OCI-LY1 (cell line): ENCODE results near the gene REC114.

Source experiments
- H2AFZ ChIP-seq: fragments of 200-600 bp; sonication (generic), shearing (Covaris generic); 2 replicates; pipeline ENCODE4 v1.6.0; 2014; ENCODE audit warnings: antibody characterized with exemption, mild to moderate bottlenecking, low read length
- H3F3A ChIP-seq: fragments of 200-600 bp; sonication (generic), shearing (Covaris generic); 2 replicates; pipeline ENCODE4 v1.6.0; 2014; ENCODE audit warnings: mild to moderate bottlenecking, antibody characterized with exemption, low read length, moderate library complexity; ENCODE audit not compliant: insufficient read depth
- H3K27ac ChIP-seq: fragments of 200-600 bp; sonication (generic); 2 replicates; pipeline ENCODE4 v1.5.1; 2014; ENCODE audit warnings: low read length, mixed run types, mild to moderate bottlenecking, low read depth; ENCODE audit not compliant: poor library complexity, severe bottlenecking
- H3K27me3 ChIP-seq: fragments of 200-600 bp; sonication (generic); 2 replicates; pipeline ENCODE4 v1.6.0; 2014; ENCODE audit warnings: antibody characterized with exemption, mild to moderate bottlenecking, low read length, moderate library complexity; ENCODE audit not compliant: insufficient read depth
- H3K36me3 ChIP-seq: fragments of 200-600 bp; sonication (generic); 2 replicates; pipeline ENCODE4 v1.6.1; 2014; ENCODE audit warnings: mild to moderate bottlenecking, antibody characterized with exemption, low read length, moderate library complexity, mixed read lengths; ENCODE audit not compliant: insufficient read depth
- H3K4me1 ChIP-seq: fragments of 200-600 bp; sonication (generic); 2 replicates; pipeline ENCODE4 v1.5.1; 2014; ENCODE audit warnings: mild to moderate bottlenecking, low read length, moderate library complexity; ENCODE audit not compliant: insufficient read depth, severe bottlenecking
- H3K4me2 ChIP-seq: fragments of 200-600 bp; sonication (generic), shearing (Covaris generic); 2 replicates; pipeline ENCODE4 v1.6.1; 2014; ENCODE audit warnings: low read length
- H3K4me3 ChIP-seq: fragments of 200-600 bp; sonication (generic); 2 replicates; pipeline ENCODE4 v1.5.1; 2014; ENCODE audit warnings: low read length, low read depth, mild to moderate bottlenecking, mixed read lengths; ENCODE audit not compliant: poor library complexity, severe bottlenecking
- H3K79me2 ChIP-seq: fragments of 200-600 bp; shearing (Covaris generic); 2 replicates; pipeline ENCODE4 v1.6.1; 2016; ENCODE audit warnings: mixed run types, low read length, mixed read lengths; ENCODE audit not compliant: insufficient read depth
- H3K9ac ChIP-seq: fragments of 200-600 bp; sonication (generic), shearing (Covaris generic); 2 replicates; pipeline ENCODE4 v1.6.1; 2014; ENCODE audit warnings: mild to moderate bottlenecking, low read length, mixed read lengths
- H3K9me2 ChIP-seq: fragments of 200-600 bp; sonication (generic), shearing (Covaris generic); 2 replicates; pipeline ENCODE4 v1.6.1; 2014; ENCODE audit warnings: low read depth, mild to moderate bottlenecking, low read length, mixed read lengths
- H3K9me3 ChIP-seq: fragments of 200-600 bp; shearing (Covaris generic); 2 replicates; pipeline ENCODE4 v1.6.1; 2014; ENCODE audit warnings: low read length, mixed read lengths
- H4K20me1 ChIP-seq: fragments of 200-600 bp; sonication (generic), shearing (Covaris generic); 2 replicates; pipeline ENCODE4 v1.6.0; 2016; ENCODE audit warnings: mild to moderate bottlenecking, low read length; ENCODE audit not compliant: insufficient read depth
- CTCF ChIP-seq: fragments of 200-600 bp; sonication (generic), shearing (Covaris generic); IDR thresholded peaks from 2 replicates; pipeline ENCODE4 v1.5.1; 2017; ENCODE audit warnings: mild to moderate bottlenecking, antibody characterized with exemption, low read length, moderate library complexity, mixed read lengths
- EZH2 ChIP-seq: fragments of 200-600 bp; sonication (generic), shearing (Covaris generic); IDR thresholded peaks from 2 replicates; pipeline ENCODE4 v1.8.0; 2017; ENCODE audit warnings: borderline replicate concordance, mixed run types, mild to moderate bottlenecking, antibody characterized with exemption, low read length, moderate library complexity, mixed read lengths

The REC114 gene

GRCh38 chr15:73522011-73522410 lies 79.0 kb downstream of the REC114 start:
- Histone ChIP-seq H2AFZ (no peak overlapping the region), H4K20me1 (no peaks in the 10 kb centered on the region), H3K79me2 (no peaks in the 10 kb centered on the region), H3K9me2 (no peaks in the 10 kb centered on the region), H3F3A (no peaks in the 10 kb centered on the region), H3K9ac (no peak overlapping the region), H3K27me3 (no peaks in the 10 kb centered on the region; the same call in 1 of the 2 replicates), H3K27ac (no peak overlapping the region), H3K4me2 (no peak overlapping the region), H3K4me3 (no peak overlapping the region), H3K4me1 (no peaks in the 10 kb centered on the region), H3K9me3 (no peaks in the 10 kb centered on the region), H3K36me3 (no peaks in the 10 kb centered on the region)
- no peak for TF ChIP-seq EZH2

GRCh38 chr15:73524919-73525318 lies 82.0 kb downstream of the REC114 start:
- Histone ChIP-seq H4K20me1 (no peaks in the 10 kb centered on the region), H3K9ac (no peak overlapping the region), H3K9me3 (no peaks in the 10 kb centered on the region), H3K4me3 (no peak overlapping the region), H2AFZ (no peak overlapping the region), H3K36me3 (no peaks in the 10 kb centered on the region), H3F3A (no peaks in the 10 kb centered on the region), H3K27ac (no peak overlapping the region), H3K4me2 (no peak overlapping the region), H3K27me3 (no peaks in the 10 kb centered on the region), H3K4me1 (no peaks in the 10 kb centered on the region), H3K79me2 (no peaks in the 10 kb centered on the region), H3K9me2 (no peaks in the 10 kb centered on the region)
- TF ChIP-seq CTCF = no peak
- TF ChIP-seq EZH2 = no peak

GRCh38 chr15:73527598-73527997 lies 84.6 kb downstream of the REC114 start:
- no peak overlapping the region for H3K9ac ChIP-seq
- no peaks in the 10 kb centered on the region for H4K20me1 ChIP-seq
- H3K9me3 ChIP-seq = no peaks in the 10 kb centered on the region
- TF ChIP-seq EZH2 (no peak), CTCF (no peak)
- H3K27me3 ChIP-seq = no peaks in the 10 kb centered on the region
- no peaks in the 10 kb centered on the region for H3K9me2 ChIP-seq
- no peak overlapping the region for H3K4me2 ChIP-seq
- no peaks in the 10 kb centered on the region for H3F3A ChIP-seq
- H3K4me3 ChIP-seq = no peak overlapping the region
- H3K27ac ChIP-seq = no peak overlapping the region
- no peaks in the 10 kb centered on the region for H3K4me1 ChIP-seq
- no peak overlapping the region for H2AFZ ChIP-seq
- H3K36me3 ChIP-seq = no peaks in the 10 kb centered on the region
- H3K79me2 ChIP-seq = no peaks in the 10 kb centered on the region

- Histone ChIP-seq H3K36me3 (no peaks in the 10 kb centered on the region), H3K4me1 (no peaks in the 10 kb centered on the region), H3K9ac (no peak overlapping the region), H3K4me3 (no peak overlapping the region), H3K27me3 (no peaks in the 10 kb centered on the region), H3K9me3 (no peaks in the 10 kb centered on the region), H3F3A (no peaks in the 10 kb centered on the region), H3K27ac (no peak overlapping the region), H4K20me1 (no peaks in the 10 kb centered on the region), H3K4me2 (no peak overlapping the region), H3K9me2 (no peaks in the 10 kb centered on the region), H3K79me2 (no peaks in the 10 kb centered on the region), H2AFZ (no peak overlapping the region)
- TF ChIP-seq CTCF = no peak
- no peak for TF ChIP-seq EZH2
Observed at GRCh38 chr15:73530649-73531048, 87.7 kb downstream of the REC114 start.
